T-helper 1 cell (primary cell): Measurements from ENCODE around the gene PROM1.

ENCODE experiments used
- DNase-seq, 5 donors: peaks; one replicate each; pipeline ENCODE4 v3.0.0-alpha.2; 2012 to 2020

PROM1 gene

DNA sequence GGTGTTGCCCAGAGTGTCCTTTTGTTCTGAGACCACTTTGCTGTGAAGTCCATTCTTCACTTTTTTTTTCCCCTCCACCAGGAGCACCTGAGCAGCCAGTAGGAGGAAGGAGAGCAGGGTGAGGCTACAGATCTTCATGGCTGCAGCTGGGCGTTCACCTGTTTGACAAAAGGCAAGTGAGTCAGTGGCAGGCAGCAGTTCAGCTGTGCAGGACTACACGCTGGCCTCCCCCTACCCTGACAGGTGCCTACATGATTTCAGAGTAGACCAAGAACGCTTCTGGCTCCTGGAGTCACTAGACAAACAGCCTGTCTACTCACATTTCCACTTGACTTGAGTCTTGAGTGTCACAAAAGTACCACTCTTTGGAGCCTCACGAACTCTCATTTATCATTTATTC lies 147.3 kb downstream of the PROM1 start:
- no peak for DNase-seq

DNA sequence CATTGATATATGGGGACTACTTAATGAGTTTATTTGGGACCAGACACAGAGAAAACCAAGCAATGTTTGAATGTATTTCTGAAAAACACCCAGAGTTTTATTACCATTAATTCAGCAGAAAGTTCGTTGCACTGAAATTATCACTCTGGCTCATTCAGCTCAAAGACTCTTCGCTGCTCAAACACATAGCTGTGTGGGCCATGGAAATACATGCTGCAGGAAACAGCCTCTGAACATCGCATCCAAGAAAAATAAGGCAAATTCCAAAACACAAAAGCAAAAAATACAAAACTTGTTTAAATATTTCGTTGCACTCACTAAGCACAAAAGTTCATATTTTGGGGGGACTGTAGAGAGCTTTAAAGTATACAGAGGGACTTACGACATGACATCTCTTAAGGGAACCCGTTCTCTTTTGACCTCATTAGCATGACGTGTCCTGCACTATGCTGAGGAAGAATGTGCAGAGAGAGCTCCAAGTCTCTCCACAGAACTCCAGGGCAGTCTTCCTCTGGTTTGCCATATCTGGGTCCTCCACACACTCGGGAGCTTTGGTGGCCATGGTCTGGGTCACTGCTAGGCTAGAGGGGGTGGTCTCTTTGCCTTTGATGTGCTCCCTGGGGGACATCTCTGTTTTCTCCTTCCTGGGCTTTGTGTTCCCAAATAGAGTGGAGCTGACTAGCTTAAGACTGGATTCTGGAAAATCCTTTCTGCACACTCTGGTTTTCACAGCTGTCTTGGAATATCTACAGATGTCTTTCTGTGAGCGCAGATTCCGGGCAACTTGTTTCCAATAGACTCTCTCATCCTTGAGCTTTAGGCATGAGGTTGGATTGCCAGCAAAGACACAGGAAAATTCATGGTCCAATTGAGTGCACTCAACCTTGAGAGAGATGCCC lies 148.1 kb downstream of the PROM1 start:
- DNase-seq: no peak

DNA sequence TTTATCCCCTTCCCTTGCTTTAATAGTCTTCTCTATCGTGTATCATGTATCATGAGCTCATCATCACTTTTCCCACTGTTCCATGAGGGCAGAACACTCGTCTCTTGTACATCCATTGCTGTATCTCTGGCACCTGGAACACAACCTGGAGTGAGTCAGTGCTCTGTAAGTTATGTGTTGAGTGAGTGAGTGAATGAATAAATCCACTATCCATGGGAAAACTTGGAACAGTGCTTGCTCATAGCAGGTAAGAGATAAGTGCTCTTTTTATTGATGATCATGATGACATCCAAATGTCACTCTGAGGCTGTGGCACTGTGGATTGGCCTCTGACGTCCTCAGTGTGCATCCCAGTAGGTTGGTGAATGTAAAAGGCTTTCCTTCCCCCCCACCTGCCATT lies 149.6 kb downstream of the PROM1 start:
- no peak for DNase-seq

DNA sequence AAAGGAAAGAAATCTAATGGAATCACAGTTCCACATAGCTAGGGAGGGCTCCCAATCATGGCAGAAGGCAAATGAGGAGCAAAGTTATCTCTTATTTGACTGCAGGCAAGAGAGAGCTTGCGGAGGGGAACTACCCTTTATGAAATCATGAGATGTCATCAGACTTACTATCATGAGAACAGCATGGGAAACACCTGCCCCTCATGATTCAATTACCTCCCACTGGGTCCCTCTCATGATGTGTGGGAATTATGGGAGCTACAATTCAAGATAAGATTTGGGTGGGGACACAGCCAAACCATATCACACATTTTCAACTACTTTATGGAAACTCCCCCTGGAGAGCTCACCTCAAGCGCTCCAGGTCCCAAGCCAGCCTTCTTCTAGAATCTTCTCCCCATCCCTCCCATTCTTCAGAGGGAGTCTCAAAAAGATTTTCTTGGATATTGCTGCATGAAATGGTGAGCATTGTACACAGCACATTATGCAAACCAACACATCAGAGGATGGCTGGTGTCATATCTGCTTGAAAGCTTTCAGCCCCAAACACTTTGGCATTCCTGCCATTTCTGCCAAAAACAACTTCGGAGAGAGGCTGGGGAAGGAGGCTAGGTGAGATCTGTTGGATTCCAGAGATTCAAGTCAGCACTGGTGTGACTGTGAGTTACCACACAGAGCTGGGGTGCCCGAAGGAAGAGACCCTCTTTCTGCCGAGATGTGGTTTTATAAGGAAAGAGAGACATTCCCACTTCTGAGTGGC lies 152.2 kb downstream of the PROM1 start:
- no peak for DNase-seq

DNA sequence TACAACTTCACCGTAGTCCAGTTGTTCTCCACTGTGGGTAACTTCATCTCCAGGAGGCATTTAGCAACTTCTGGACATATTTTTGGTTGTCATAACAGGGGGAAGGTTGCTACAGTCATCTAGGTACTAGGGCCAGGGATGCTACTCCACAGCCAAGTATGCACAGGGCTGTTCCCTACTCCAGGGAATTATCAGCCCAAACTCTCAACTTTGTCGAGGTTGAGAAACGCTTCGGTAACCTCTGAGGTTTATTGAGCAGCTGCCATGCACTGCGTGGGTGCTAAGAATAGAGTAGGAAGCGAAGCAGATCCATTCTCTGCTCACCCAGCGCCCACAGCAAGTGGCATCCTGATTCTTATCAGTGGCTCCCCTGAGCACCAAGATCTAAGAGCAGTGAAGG lies 153.5 kb downstream of the PROM1 start:
- no peak for DNase-seq

DNA sequence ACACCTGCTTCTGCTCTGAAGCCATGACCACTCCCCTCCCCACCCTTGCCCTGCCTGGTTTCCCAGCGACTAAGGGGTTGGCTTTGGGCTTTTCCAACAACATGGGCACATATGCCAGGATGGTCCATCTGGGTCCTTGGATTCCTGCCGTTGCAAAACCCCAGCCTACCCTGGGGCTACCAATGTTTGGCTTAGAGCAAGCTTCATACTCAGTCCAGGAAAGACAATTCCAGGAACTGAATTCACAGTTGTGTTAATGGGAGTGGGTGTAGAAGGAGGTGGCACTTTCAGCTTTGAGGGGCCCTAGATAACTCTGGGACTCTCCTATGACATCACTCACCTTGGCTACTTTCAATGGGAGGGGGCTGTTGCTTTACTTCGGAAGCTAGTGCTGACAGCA lies 154.3 kb downstream of the PROM1 start:
- no peak for DNase-seq

DNA sequence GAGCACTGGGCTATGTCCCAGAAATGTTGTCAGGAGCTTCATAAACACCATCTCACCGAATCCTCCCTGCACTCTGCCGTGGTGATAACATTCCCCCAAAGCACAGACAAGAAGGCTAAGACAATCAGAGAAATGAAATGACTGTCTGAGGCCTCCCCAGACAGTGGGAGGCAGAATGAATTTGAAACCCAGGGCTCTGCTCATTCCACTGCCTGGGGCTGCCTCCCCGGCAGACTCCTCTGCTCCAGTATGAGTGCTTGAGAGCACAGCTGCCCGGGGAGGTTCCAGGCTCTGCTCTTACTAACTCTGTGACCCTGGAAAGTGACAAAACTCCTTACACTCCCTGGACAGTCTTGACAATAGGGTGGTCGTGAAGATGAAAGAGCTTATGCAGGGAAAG lies 154.9 kb downstream of the PROM1 start:
- DNase-seq: no peak

DNA sequence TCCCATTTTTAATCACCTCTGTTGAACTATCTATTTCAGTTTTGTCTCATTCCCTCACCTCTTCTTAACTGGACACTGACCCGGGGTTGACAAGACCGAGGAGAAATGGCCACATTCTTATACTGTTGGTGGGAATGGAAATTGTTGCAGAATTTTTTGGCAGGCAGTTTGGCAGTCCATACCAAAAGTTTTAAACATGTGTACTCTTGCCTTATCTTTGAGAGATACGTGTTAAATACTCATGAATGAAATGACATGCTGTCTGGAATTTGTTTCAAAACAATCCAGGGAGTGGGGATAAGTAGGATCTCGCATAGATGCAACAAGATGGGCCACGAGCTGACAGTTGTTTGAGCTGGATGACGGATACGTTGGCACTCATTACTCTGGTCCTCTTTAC lies 157.3 kb downstream of the PROM1 start:
- no peak for DNase-seq

DNA sequence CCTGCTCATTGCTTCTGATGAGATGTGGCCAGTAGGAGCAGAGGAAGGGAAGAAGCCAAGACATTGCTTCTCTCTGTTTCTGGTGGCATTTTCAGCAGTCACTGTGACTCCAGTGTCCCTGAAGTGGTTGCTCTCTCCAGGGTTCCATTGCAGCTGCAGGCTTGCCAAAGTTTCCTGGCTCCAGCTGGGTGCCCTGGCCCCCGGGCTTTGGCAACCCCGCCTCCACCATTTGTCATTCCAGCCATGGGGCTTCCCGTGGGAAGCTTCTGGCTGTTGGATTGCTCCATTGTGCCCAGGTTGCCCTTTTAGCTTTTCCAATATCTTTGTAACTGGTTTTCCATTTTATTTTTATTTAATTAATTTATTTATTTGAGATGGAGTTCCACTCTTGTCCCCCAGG lies 158.0 kb downstream of the PROM1 start:
- DNase-seq: no peak

DNA sequence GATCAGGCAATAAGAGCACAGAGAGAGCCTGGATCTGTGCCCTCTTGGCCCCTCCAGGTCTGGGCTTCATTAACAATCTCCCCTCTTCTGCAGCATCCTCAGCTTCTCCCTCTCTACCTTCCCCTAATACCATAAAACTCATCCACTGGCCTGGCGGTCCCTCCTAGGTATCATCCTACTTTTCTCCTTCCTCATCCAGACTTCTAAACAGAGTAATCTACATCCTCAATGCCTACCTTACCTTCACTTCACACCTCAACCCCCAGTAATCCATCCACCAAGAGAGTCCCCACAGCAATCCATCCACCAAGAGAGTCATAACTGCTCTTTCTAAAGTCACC lies 162.3 kb downstream of the PROM1 start:
- DNase-seq: no peak

DNA sequence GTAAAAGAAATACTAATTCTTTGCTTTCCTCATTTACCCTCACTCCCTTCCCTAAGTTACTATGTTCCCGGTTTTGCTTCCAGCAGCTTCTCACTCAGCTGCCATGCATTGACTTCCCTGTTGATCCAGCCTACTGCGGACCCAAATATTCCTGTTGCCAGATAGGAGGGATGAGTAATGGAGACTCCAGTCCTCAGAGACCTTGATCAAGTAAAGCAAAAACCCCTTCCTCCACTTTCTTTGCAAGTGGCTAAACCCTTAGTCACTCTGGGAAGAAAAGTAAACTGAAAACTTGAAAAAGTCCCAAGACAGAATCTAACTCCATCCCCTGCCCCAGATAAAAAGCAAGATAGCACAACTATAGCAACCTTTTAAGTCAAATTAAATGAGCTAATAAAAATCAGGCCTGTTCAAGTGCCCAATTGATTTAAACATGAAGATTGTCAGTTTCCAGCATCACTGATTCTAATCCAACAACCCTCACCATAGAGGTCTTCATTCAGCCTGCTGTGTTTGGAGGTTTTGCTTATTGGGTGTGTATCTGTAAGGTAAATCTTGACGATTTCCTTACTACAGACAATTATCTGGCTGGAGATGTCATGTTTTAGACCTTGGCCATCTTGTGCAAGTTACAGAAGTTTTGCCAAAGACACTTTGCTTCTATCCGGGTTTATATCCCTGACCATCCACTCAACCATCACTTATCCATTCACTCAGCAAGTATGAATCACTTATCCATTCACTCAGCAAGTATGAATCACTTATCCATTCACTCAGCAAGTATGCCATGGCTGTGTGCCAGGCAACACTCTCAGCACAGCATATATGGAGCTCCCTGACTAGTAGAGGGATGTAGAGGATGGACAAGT lies 162.9 kb downstream of the PROM1 start:
- DNase-seq: no peak

DNA sequence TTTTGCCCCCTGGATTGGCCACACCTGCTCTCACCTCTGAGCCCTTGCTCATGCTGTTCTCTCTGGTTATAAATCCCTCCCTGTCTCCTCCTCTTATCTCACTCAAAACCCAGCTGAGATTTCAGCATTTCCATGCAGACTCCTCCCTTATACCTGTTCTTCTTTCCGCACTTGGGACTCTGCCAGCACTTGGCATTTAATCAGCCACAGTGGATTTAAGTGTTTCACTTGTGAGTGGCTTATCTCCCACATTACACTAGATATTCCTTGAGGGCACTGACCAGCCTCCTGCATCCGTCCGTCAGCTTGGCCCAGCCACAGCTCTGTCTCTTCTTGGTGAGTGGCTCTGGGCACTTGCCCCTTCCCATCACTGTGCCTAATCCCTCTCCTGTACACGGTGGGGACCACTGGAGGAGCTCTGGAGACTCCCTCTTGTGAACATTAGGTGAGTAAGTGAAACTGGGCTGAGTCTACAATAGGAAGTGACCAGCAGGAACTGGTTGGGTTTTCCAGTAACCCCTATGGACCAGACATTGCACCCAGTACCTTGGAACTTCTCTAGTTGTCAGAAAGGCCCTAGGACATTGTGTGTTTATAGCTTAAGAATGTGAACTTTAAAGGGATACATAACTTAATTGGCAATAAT lies 165.2 kb downstream of the PROM1 start:
- no peak for DNase-seq
